Lower leg skin (tissue), 3 donors: ENCODE results near the gene FOXP2.

Experiments used
- CTCF ChIP-seq, 3 donors: fragments of 450-650 bp; IDR thresholded peaks; one replicate each; pipeline ENCODE4 v1.5.1; 2016; ENCODE audit warnings: antibody characterized with exemption in 3 of 3, mild to moderate bottlenecking in 3 of 3, moderate library complexity in 2 of 3
- POLR2A ChIP-seq, 2 donors: fragments of 450-650 bp; IDR thresholded peaks; one replicate each; pipeline ENCODE4 v1.6.1; 2016 to 2017; ENCODE audit warnings: antibody characterized with exemption in 2 of 2, mild to moderate bottlenecking in 1 of 2, moderate library complexity in 1 of 2

- no peak for TF ChIP-seq CTCF (IDR thresholded peaks at IDR 0.05)
- TF ChIP-seq POLR2A (IDR thresholded peaks at IDR 0.05): no peak
Measured at GRCh38 chr7:114628362-114628761, 213.7 kb downstream of the FOXP2 start.
